Transverse colon (tissue), 3 donors: ENCODE measurements around the gene FOXJ3.

ENCODE experiments used
- EP300 ChIP-seq: sonication (generic); formaldehyde crosslinking; IDR thresholded peaks from one replicate; pipeline ENCODE4 v1.6.1; 2017; ENCODE audit warnings: antibody characterized with exemption, low read depth
- POLR2A ChIP-seq: fragments of 450-650 bp; IDR thresholded peaks from one replicate; pipeline ENCODE4 v1.6.1; 2016; ENCODE audit warnings: antibody characterized with exemption, mild to moderate bottlenecking, moderate library complexity
- TF ChIP-seq, protein P1 (sequence below), 5 experiments: fragments of 200-600 bp in 3 of 5; fragments of 450-650 bp in 2 of 5; sonication (generic) in 3 of 5; IDR thresholded peaks; 1 replicate in 2 of 5; 2 replicates in 3 of 5; pipeline ENCODE4 v1.5.1; 2016 to 2017; ENCODE audit warnings: antibody characterized with exemption in 5 of 5, inconsistent platforms in 3 of 5, mild to moderate bottlenecking in 2 of 5, moderate library complexity in 1 of 5

DNA sequence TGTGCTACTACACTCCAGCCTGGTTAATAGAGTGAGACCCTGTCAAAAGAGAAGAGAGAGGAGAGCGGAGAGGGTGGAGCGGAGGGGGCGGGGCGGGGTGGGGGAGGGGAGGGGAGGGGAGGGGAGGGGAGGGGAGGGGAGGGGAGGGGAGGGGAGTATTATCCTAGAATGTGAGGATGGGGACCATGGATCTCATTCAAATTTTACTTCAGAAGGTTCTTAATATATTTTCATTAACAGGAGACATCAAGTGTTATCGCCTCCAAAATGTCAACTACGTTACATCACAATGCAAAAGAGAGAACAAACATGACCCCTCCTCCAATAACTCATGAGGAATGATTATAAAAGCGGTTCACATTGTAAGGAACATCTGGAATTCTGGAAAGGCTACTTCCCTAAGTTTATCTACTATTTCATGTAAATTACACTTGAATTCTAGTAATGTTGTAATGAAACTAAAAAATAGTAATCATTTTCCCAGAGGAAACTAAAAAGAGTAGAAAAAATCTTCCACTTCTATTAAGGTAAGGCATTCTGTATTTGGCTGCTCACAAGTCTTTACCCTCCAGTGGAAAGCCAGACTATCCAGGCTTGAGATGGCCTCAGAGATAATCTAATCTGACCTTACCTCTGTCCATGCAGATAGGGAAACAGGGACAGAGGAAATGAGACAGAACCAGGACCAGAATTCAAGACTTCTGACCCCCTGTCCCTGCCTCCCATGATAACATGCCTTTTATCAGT, 151.7 kb downstream of the FOXJ3 start:
- TF ChIP-seq, protein P1, sequence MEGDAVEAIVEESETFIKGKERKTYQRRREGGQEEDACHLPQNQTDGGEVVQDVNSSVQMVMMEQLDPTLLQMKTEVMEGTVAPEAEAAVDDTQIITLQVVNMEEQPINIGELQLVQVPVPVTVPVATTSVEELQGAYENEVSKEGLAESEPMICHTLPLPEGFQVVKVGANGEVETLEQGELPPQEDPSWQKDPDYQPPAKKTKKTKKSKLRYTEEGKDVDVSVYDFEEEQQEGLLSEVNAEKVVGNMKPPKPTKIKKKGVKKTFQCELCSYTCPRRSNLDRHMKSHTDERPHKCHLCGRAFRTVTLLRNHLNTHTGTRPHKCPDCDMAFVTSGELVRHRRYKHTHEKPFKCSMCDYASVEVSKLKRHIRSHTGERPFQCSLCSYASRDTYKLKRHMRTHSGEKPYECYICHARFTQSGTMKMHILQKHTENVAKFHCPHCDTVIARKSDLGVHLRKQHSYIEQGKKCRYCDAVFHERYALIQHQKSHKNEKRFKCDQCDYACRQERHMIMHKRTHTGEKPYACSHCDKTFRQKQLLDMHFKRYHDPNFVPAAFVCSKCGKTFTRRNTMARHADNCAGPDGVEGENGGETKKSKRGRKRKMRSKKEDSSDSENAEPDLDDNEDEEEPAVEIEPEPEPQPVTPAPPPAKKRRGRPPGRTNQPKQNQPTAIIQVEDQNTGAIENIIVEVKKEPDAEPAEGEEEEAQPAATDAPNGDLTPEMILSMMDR (IDR thresholded peaks at IDR 0.05): no peak
- TF ChIP-seq POLR2A: no peak
- TF ChIP-seq EP300: no peak
